GM12878 (cell line): Measurements from ENCODE around the gene TMEM37. TPM values are rescaled to one million over a fixed set of nuclear protein-coding genes. Genes with fewer than 3 reads are reported as not detected.

ENCODE experiments used
- ATAC-seq: fragments of 200-7000 bp; cut with Tn5 transposase; 3 replicates; pipeline ENCODE4 v1.9.1; 2020; ENCODE audit warnings: mild to moderate bottlenecking, moderate library complexity
- BruUV-seq: library from RNA; stranded (reverse); fragments of 400-500 nt; replicated peaks from 2 replicates; lab custom pipeline; 2021; lab: Mats Ljungman, UMichigan
- CTCF ChIA-PET: fragments of 300-600 bp; sonication (Branson Sonifier 250); formaldehyde crosslinking; extraction: SDS; loops from one replicate; lab custom pipeline; 2021; ENCODE audit warnings: inconsistent platforms; lab: Yijun Ruan, JAX
- POLR2A ChIA-PET: fragments of 350-600 bp; formaldehyde crosslinking; extraction: SDS; loops from one replicate; lab custom pipeline; 2021; ENCODE audit warnings: inconsistent platforms; lab: Charles Lee
- RAD21 ChIA-PET: fragments of 300-600 bp; sonication (Branson Sonifier 250); formaldehyde crosslinking; loops from one replicate; lab custom pipeline; 2023; ENCODE audit warnings: antibody characterized with exemption; ENCODE audit not compliant: unreplicated experiment; lab: Charles Lee
- SMC1A ChIA-PET: fragments of 300-600 bp; sonication (Branson Sonifier 250); formaldehyde crosslinking; loops from one replicate; lab custom pipeline; 2023; ENCODE audit not compliant: unreplicated experiment, uncharacterized antibody; lab: Charles Lee
- DNase-seq: peaks from one replicate; pipeline ENCODE4 v3.0.0-alpha.2; 2011; ENCODE audit warnings: low read depth, low spot score
- FAIRE-seq: peaks from 3 replicates; lab custom pipeline; 2011; peaks lifted over from hg19 to GRCh38; lab: Jason Lieb, UNC
- H2AFZ ChIP-seq: 2 replicates; pipeline ENCODE4 v1.6.0; 2011; ENCODE audit warnings: low read depth, low read length, control low read depth; ENCODE audit not compliant: control insufficient read depth
- H3K27ac ChIP-seq: 2 replicates; pipeline ENCODE4 v1.5.1; 2011; ENCODE audit warnings: control low read depth; ENCODE audit not compliant: control insufficient read depth, insufficient read depth
- H3K27me3 ChIP-seq, 2 experiments: replicated peaks in 1 of 2; 2 replicates each; pipeline versions ENCODE4 v1.6.0 to v1.6.1; 2011; ENCODE audit warnings: low read length in 1 of 2; ENCODE audit not compliant: control insufficient read depth in 2 of 2, insufficient read depth in 2 of 2
- H3K36me3 ChIP-seq, 2 experiments: 2 replicates each; pipeline ENCODE4 v1.5.1; 2011; ENCODE audit warnings: low read length in 1 of 2; ENCODE audit not compliant: control insufficient read depth in 2 of 2, insufficient read depth in 2 of 2
- H3K4me1 ChIP-seq: 2 replicates; pipeline ENCODE4 v1.6.1; 2011; ENCODE audit warnings: mild to moderate bottlenecking, low read length, moderate library complexity, mixed read lengths; ENCODE audit not compliant: control insufficient read depth, insufficient read depth
- H3K4me2 ChIP-seq: 2 replicates; pipeline ENCODE4 v1.6.0; 2011; ENCODE audit warnings: control low read depth; ENCODE audit not compliant: control insufficient read depth, insufficient read depth
- H3K4me3 ChIP-seq: fragments of 200-600 bp; sonication (generic); 2 replicates; pipeline ENCODE4 v1.5.1; 2016
- H3K79me2 ChIP-seq: 2 replicates; pipeline ENCODE4 v1.6.0; 2011; ENCODE audit warnings: low read length; ENCODE audit not compliant: control insufficient read depth, insufficient read depth
- H3K9ac ChIP-seq: 2 replicates; pipeline ENCODE4 v1.8.0; 2011; ENCODE audit warnings: low read length, control low read depth, mixed read lengths; ENCODE audit not compliant: control insufficient read depth, insufficient read depth
- H3K9me3 ChIP-seq: replicated peaks from 3 replicates; pipeline ENCODE4 v1.5.1; 2011; ENCODE audit warnings: mild to moderate bottlenecking, low read length; ENCODE audit not compliant: control insufficient read depth, insufficient read depth
- H4K20me1 ChIP-seq: 2 replicates; pipeline ENCODE4 v1.6.0; 2011; ENCODE audit not compliant: control insufficient read depth, insufficient read depth
- IKZF1 ChIP-seq: fragments of 450-650 bp; conservative IDR thresholded peaks from 2 replicates; pipeline ENCODE4 v1.6.1; 2017; ENCODE audit warnings: antibody characterized with exemption, mild to moderate bottlenecking
- IRF3 ChIP-seq: fragments of 450-650 bp; IDR thresholded peaks from 2 replicates; pipeline ENCODE4 v1.6.1; 2014; ENCODE audit warnings: mild to moderate bottlenecking
- MLLT1 ChIP-seq: fragments of 450-650 bp; IDR thresholded peaks from 2 replicates; pipeline ENCODE4 v1.6.1; 2016; ENCODE audit warnings: mild to moderate bottlenecking
- NR2C2 ChIP-seq: IDR thresholded peaks from 2 replicates; pipeline ENCODE4 v1.6.1; 2011; ENCODE audit warnings: borderline replicate concordance, low read depth; ENCODE audit not compliant: control insufficient read depth, insufficient read length
- PML ChIP-seq: IDR thresholded peaks from 2 replicates; pipeline ENCODE4 v1.6.1; 2012; ENCODE audit warnings: low read length, inconsistent platforms
- SP1 ChIP-seq: IDR thresholded peaks from one replicate; pipeline ENCODE4 v1.6.1; 2011; ENCODE audit warnings: low read depth, low read length
- TARDBP ChIP-seq: IDR thresholded peaks from 2 replicates; pipeline ENCODE4 v1.6.1; 2016; ENCODE audit warnings: borderline replicate concordance
- ZBTB33 ChIP-seq: fragments of 450-650 bp; IDR thresholded peaks from 2 replicates; pipeline ENCODE4 v1.6.1; 2017; ENCODE audit warnings: mild to moderate bottlenecking
- ZNF207 ChIP-seq: fragments of 450-650 bp; IDR thresholded peaks from 2 replicates; pipeline ENCODE4 v1.6.1; 2014; ENCODE audit warnings: antibody characterized with exemption, mild to moderate bottlenecking, borderline replicate concordance
- ZNF217 ChIP-seq: fragments of 450-650 bp; IDR thresholded peaks from 2 replicates; pipeline ENCODE4 v1.6.1; 2017; ENCODE audit warnings: antibody characterized with exemption, mild to moderate bottlenecking
- ZNF592 ChIP-seq: fragments of 450-650 bp; IDR thresholded peaks from 2 replicates; pipeline ENCODE4 v1.6.1; 2017; ENCODE audit warnings: mild to moderate bottlenecking, moderate library complexity
- ZNF687 ChIP-seq: fragments of 450-650 bp; IDR thresholded peaks from 2 replicates; pipeline ENCODE4 v1.6.1; 2017; ENCODE audit warnings: mild to moderate bottlenecking, moderate library complexity
- WGBS: methylation state at CpG from one replicate; pipeline ENCODE4 v1.1.6; 2016; ENCODE audit warnings: low lambda C conversion rate; ENCODE audit not compliant: insufficient replicate concordance, insufficient coverage; ENCODE audit errors: missing lambda C conversion rate; 5-methylcytosine and 5-hydroxymethylcytosine counted together
- in situ Hi-C: fragments of 300-500 bp; cut with MboI; formaldehyde crosslinking; loops from 9 replicates; pipeline ENCODE4 v1.14.3; 2018; ENCODE audit warnings: mixed read lengths
- intact Hi-C: fragments of 100-400 bp; cut with micrococcal nuclease; formaldehyde crosslinking; loops from one replicate; pipeline ENCODE4 v1.14.2; 2022; ENCODE audit not compliant: unreplicated experiment
- polyA plus RNA-seq, 11 experiments: library from polyadenylated mRNA; depleted of rRNA in 4 of 11; unstranded in 6 of 11; stranded (reverse) in 5 of 11; fragments of >200 nt; fragmentation: Nextera tagmentation in 4 of 11; fragmentation: Illumina TruSeq in 1 of 11; extraction: Ambion mirVana in 4 of 11; extraction: Trizol in 1 of 11; gene quantifications; 1 replicate in 1 of 11; 2 replicates in 10 of 11; pipeline versions ENCODE4 v1.2.1 to v1.2.3, GENCODE V29; 2011 to 2016; ENCODE audit warnings: inconsistent platforms in 2 of 11, missing spikeins in 2 of 11, low read depth in 1 of 11
- total RNA-seq, 4 experiments: library from RNA; depleted of rRNA in 3 of 4; stranded (reverse); fragments of >200 nt in 3 of 4; fragmentation: Illumina TruSeq in 1 of 4; extraction: Trizol in 1 of 4; gene quantifications; 2 replicates each; pipeline versions ENCODE4 v1.2.1 to v1.2.3, GENCODE V29; 2013 to 2021

Gene TMEM37
- total and polyA plus RNA-seq, 10 of the 15 experiments (the other 5 are each of a cell fraction or from before 2014, with no cell fraction given), result 0.07 to 0.67 (median 0.24) TPM; not detected in 3

- Histone ChIP-seq H4K20me1 (no peaks in the 10 kb centered on the region), H3K4me2 (no peak overlapping the region), H3K9ac (no peak overlapping the region), H3K4me1 (no peaks in the 10 kb centered on the region), H3K27ac (no peak overlapping the region), H2AFZ (no peak overlapping the region), H3K36me3 (no peaks in the 10 kb centered on the region), H3K79me2 (no peaks in the 10 kb centered on the region), H3K27me3 (no peaks in the 10 kb centered on the region), H3K9me3 (no peaks in the 10 kb centered on the region), H3K4me3 (no peak overlapping the region)
- no TSS peak for BruUV-seq
- no peak for ATAC-seq
- ChIA-PET POLR2A (no interaction called here), SMC1A (no interaction called here), RAD21 (interaction anchor here (0.5 to 0.7 kb wide), 2 partner anchors 10 to 187 kb away, joined by 3 read pairs; no protein-coding TSS in a partner anchor), CTCF (interaction anchor here (2.8 kb wide), 1 partner anchor 10 kb away, joined by 8 read pairs; no protein-coding TSS in a partner anchor)
- WGBS, result 31% methylated on average over 6 of the region's 6 CpGs
- intact Hi-C loops, result no loop called here
- no peak for DNase-seq
- in situ Hi-C loops, result no loop called here
- no peak for FAIRE-seq
- no peak for TF ChIP-seq NR2C2
- TF ChIP-seq IRF3, result no peak
- no peak for TF ChIP-seq IKZF1
- TF ChIP-seq PML, result no peak
- no peak for TF ChIP-seq ZNF207
- no peak for TF ChIP-seq ZNF687
- no peak for TF ChIP-seq SP1
- no peak for TF ChIP-seq MLLT1
- no peak for TF ChIP-seq ZNF217
- no peak for TF ChIP-seq TARDBP
- TF ChIP-seq ZNF592, result no peak
- TF ChIP-seq ZBTB33, result no peak
Observed at GRCh38 chr2:119397196-119397595, 34.5 kb upstream of the TMEM37 start.
